OCI-LY1 (cell line): Measurements from ENCODE around the gene CISH.

Source experiments
- H2AFZ ChIP-seq: fragments of 200-600 bp; sonication (generic), shearing (Covaris generic); 2 replicates; pipeline ENCODE4 v1.6.0; 2014; ENCODE audit warnings: antibody characterized with exemption, mild to moderate bottlenecking, low read length
- H3F3A ChIP-seq: fragments of 200-600 bp; sonication (generic), shearing (Covaris generic); 2 replicates; pipeline ENCODE4 v1.6.0; 2014; ENCODE audit warnings: mild to moderate bottlenecking, antibody characterized with exemption, low read length, moderate library complexity; ENCODE audit not compliant: insufficient read depth
- H3K27ac ChIP-seq: fragments of 200-600 bp; sonication (generic); 2 replicates; pipeline ENCODE4 v1.5.1; 2014; ENCODE audit warnings: low read length, mixed run types, mild to moderate bottlenecking, low read depth; ENCODE audit not compliant: poor library complexity, severe bottlenecking
- H3K27me3 ChIP-seq: fragments of 200-600 bp; sonication (generic); 2 replicates; pipeline ENCODE4 v1.6.0; 2014; ENCODE audit warnings: antibody characterized with exemption, mild to moderate bottlenecking, low read length, moderate library complexity; ENCODE audit not compliant: insufficient read depth
- H3K36me3 ChIP-seq: fragments of 200-600 bp; sonication (generic); 2 replicates; pipeline ENCODE4 v1.6.1; 2014; ENCODE audit warnings: mild to moderate bottlenecking, antibody characterized with exemption, low read length, moderate library complexity, mixed read lengths; ENCODE audit not compliant: insufficient read depth
- H3K4me1 ChIP-seq: fragments of 200-600 bp; sonication (generic); 2 replicates; pipeline ENCODE4 v1.5.1; 2014; ENCODE audit warnings: mild to moderate bottlenecking, low read length, moderate library complexity; ENCODE audit not compliant: insufficient read depth, severe bottlenecking
- H3K4me2 ChIP-seq: fragments of 200-600 bp; sonication (generic), shearing (Covaris generic); 2 replicates; pipeline ENCODE4 v1.6.1; 2014; ENCODE audit warnings: low read length
- H3K4me3 ChIP-seq: fragments of 200-600 bp; sonication (generic); 2 replicates; pipeline ENCODE4 v1.5.1; 2014; ENCODE audit warnings: low read length, low read depth, mild to moderate bottlenecking, mixed read lengths; ENCODE audit not compliant: poor library complexity, severe bottlenecking
- H3K79me2 ChIP-seq: fragments of 200-600 bp; shearing (Covaris generic); 2 replicates; pipeline ENCODE4 v1.6.1; 2016; ENCODE audit warnings: mixed run types, low read length, mixed read lengths; ENCODE audit not compliant: insufficient read depth
- H3K9ac ChIP-seq: fragments of 200-600 bp; sonication (generic), shearing (Covaris generic); 2 replicates; pipeline ENCODE4 v1.6.1; 2014; ENCODE audit warnings: mild to moderate bottlenecking, low read length, mixed read lengths
- H3K9me2 ChIP-seq: fragments of 200-600 bp; sonication (generic), shearing (Covaris generic); 2 replicates; pipeline ENCODE4 v1.6.1; 2014; ENCODE audit warnings: low read depth, mild to moderate bottlenecking, low read length, mixed read lengths
- H3K9me3 ChIP-seq: fragments of 200-600 bp; shearing (Covaris generic); 2 replicates; pipeline ENCODE4 v1.6.1; 2014; ENCODE audit warnings: low read length, mixed read lengths
- H4K20me1 ChIP-seq: fragments of 200-600 bp; sonication (generic), shearing (Covaris generic); 2 replicates; pipeline ENCODE4 v1.6.0; 2016; ENCODE audit warnings: mild to moderate bottlenecking, low read length; ENCODE audit not compliant: insufficient read depth
- EZH2 ChIP-seq: fragments of 200-600 bp; sonication (generic), shearing (Covaris generic); IDR thresholded peaks from 2 replicates; pipeline ENCODE4 v1.8.0; 2017; ENCODE audit warnings: borderline replicate concordance, mixed run types, mild to moderate bottlenecking, antibody characterized with exemption, low read length, moderate library complexity, mixed read lengths
- TF ChIP-seq, protein P1 (sequence below): fragments of 200-600 bp; sonication (generic), shearing (Covaris generic); IDR thresholded peaks from 2 replicates; pipeline ENCODE4 v1.5.1; 2017; ENCODE audit warnings: mild to moderate bottlenecking, antibody characterized with exemption, low read length, moderate library complexity, mixed read lengths

CISH gene

GRCh38 chr3:50599716-50600118 lies 11.9 kb downstream of the CISH start:
- Histone ChIP-seq H3K9me3 (no peaks in the 10 kb centered on the region), H3K9ac (no peak overlapping the region), H3K27ac (no peak overlapping the region), H3K36me3 (no peaks in the 10 kb centered on the region), H3K4me2 (no peak overlapping the region), H3K4me3 (no peak overlapping the region), H3K4me1 (no peaks in the 10 kb centered on the region), H2AFZ (no peak overlapping the region), H3K27me3 (no peaks in the 10 kb centered on the region), H3K9me2 (no peaks in the 10 kb centered on the region), H3F3A (no peaks in the 10 kb centered on the region), H4K20me1 (no peaks in the 10 kb centered on the region), H3K79me2 (no peaks in the 10 kb centered on the region)
- no peak for TF ChIP-seq EZH2
- TF ChIP-seq, protein P1, sequence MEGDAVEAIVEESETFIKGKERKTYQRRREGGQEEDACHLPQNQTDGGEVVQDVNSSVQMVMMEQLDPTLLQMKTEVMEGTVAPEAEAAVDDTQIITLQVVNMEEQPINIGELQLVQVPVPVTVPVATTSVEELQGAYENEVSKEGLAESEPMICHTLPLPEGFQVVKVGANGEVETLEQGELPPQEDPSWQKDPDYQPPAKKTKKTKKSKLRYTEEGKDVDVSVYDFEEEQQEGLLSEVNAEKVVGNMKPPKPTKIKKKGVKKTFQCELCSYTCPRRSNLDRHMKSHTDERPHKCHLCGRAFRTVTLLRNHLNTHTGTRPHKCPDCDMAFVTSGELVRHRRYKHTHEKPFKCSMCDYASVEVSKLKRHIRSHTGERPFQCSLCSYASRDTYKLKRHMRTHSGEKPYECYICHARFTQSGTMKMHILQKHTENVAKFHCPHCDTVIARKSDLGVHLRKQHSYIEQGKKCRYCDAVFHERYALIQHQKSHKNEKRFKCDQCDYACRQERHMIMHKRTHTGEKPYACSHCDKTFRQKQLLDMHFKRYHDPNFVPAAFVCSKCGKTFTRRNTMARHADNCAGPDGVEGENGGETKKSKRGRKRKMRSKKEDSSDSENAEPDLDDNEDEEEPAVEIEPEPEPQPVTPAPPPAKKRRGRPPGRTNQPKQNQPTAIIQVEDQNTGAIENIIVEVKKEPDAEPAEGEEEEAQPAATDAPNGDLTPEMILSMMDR: no peak

GRCh38 chr3:50599115-50599715 lies 12.4 kb downstream of the CISH start:
- H3K27ac ChIP-seq: no peak overlapping the region
- H3K9ac ChIP-seq: no peak overlapping the region
- no peak overlapping the region for H3K4me2 ChIP-seq

DNA sequence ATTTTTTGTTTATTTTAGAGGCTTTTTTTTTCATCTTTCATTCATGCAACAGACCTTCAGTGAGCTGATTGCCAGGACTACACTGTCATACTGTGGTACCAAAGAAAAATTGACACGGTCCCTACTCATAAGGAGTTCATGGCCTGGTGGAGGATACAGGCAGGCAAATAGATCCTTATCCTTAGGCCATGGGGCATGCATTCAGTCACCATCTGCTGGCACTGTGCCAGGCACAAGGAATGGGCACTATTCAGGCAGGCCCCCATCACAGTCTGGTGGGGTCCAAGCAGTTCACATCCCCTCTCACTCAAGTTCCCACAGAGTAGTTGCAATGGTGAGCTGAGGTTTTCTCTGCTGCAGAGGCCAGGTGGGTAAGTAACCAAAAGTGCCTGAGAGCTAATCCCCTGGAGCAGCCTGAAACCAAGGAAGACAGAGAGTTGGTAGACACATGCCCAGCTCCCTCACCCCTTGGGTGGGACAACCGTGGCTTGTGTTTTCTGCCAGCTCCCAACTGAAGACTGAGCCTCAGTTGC lies 17.3 kb downstream of the CISH start:
- Histone ChIP-seq H3K9me3 (no peaks in the 10 kb centered on the region), H3K9me2 (no peaks in the 10 kb centered on the region), H2AFZ (no peak overlapping the region), H4K20me1 (no peaks in the 10 kb centered on the region), H3F3A (no peaks in the 10 kb centered on the region), H3K79me2 (no peaks in the 10 kb centered on the region), H3K4me1 (peaks cover 4% of the 10 kb centered on the region), H3K27ac (no peak overlapping the region), H3K4me3 (no peak overlapping the region), H3K27me3 (no peaks in the 10 kb centered on the region), H3K36me3 (no peaks in the 10 kb centered on the region), H3K9ac (no peak overlapping the region), H3K4me2 (no peak overlapping the region)
- no peak for TF ChIP-seq EZH2
- TF ChIP-seq, protein P1: no peak

More at GRCh38 chr3:50599115-50599715, 12.4 kb downstream of the CISH start:
- H3K27me3 ChIP-seq: no peaks in the 10 kb centered on the region
- no peaks in the 10 kb centered on the region for H3K9me2 ChIP-seq
- H3K36me3 ChIP-seq: no peaks in the 10 kb centered on the region
- no peaks in the 10 kb centered on the region for H3K79me2 ChIP-seq
- no peaks in the 10 kb centered on the region for H3K4me1 ChIP-seq
- TF ChIP-seq, protein P1: no peak
- TF ChIP-seq EZH2: no peak
- H3F3A ChIP-seq: no peaks in the 10 kb centered on the region
- H4K20me1 ChIP-seq: no peaks in the 10 kb centered on the region
- no peak overlapping the region for H2AFZ ChIP-seq
- H3K4me3 ChIP-seq: no peak overlapping the region
- H3K9me3 ChIP-seq: no peaks in the 10 kb centered on the region
